HL-60 (cell line): ENCODE measurements around the gene BCAN.
"Not testable (repeated sequence)": the region's sequence is repeated elsewhere in the genome, so short reads cannot be mapped to it uniquely, and the experiment has no call there.

ENCODE experiments used
- GABPA ChIP-seq: IDR thresholded peaks from 2 replicates; pipeline ENCODE4 v1.6.1; 2012; ENCODE audit warnings: low read depth
- POLR2AphosphoS5 ChIP-seq: IDR thresholded peaks from 2 replicates; pipeline ENCODE4 v1.6.1; 2012; ENCODE audit warnings: low read depth
- SPI1 ChIP-seq: IDR thresholded peaks from 2 replicates; pipeline ENCODE4 v1.6.1; 2012; ENCODE audit warnings: low read depth, mild to moderate bottlenecking, borderline replicate concordance
- TF ChIP-seq, protein P1 (sequence below): IDR thresholded peaks from 2 replicates; pipeline ENCODE4 v1.6.1; 2012; ENCODE audit warnings: low read depth; ENCODE audit not compliant: insufficient replicate concordance
- TF ChIP-seq, protein P2 (sequence below): IDR thresholded peaks from one replicate; pipeline ENCODE4 v1.5.1; 2011; ENCODE audit warnings: low read length, control low read depth, inconsistent platforms; ENCODE audit not compliant: insufficient read depth

DNA sequence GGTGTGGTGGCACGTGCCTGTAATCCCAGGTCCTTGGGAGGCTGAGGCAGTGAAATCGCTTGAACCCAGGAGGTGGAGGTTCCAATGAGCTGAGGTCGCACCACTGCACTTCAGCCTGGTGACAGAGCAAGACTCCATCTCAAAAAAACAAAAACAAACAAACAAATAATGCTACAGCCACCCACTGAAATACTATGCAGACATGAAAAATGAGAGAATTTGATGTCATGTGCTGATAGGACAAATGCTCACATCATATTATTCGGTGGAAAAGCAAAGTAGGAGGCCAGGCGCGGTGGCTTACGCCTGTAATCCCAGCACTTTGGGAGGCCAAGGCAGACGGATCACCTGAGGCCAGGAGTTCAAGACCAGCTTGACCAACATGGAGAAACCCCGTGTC, 31.8 kb upstream of the BCAN start:
- TF ChIP-seq, protein P1, sequence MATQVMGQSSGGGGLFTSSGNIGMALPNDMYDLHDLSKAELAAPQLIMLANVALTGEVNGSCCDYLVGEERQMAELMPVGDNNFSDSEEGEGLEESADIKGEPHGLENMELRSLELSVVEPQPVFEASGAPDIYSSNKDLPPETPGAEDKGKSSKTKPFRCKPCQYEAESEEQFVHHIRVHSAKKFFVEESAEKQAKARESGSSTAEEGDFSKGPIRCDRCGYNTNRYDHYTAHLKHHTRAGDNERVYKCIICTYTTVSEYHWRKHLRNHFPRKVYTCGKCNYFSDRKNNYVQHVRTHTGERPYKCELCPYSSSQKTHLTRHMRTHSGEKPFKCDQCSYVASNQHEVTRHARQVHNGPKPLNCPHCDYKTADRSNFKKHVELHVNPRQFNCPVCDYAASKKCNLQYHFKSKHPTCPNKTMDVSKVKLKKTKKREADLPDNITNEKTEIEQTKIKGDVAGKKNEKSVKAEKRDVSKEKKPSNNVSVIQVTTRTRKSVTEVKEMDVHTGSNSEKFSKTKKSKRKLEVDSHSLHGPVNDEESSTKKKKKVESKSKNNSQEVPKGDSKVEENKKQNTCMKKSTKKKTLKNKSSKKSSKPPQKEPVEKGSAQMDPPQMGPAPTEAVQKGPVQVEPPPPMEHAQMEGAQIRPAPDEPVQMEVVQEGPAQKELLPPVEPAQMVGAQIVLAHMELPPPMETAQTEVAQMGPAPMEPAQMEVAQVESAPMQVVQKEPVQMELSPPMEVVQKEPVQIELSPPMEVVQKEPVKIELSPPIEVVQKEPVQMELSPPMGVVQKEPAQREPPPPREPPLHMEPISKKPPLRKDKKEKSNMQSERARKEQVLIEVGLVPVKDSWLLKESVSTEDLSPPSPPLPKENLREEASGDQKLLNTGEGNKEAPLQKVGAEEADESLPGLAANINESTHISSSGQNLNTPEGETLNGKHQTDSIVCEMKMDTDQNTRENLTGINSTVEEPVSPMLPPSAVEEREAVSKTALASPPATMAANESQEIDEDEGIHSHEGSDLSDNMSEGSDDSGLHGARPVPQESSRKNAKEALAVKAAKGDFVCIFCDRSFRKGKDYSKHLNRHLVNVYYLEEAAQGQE = not testable (repeated sequence)
- TF ChIP-seq, protein P2, sequence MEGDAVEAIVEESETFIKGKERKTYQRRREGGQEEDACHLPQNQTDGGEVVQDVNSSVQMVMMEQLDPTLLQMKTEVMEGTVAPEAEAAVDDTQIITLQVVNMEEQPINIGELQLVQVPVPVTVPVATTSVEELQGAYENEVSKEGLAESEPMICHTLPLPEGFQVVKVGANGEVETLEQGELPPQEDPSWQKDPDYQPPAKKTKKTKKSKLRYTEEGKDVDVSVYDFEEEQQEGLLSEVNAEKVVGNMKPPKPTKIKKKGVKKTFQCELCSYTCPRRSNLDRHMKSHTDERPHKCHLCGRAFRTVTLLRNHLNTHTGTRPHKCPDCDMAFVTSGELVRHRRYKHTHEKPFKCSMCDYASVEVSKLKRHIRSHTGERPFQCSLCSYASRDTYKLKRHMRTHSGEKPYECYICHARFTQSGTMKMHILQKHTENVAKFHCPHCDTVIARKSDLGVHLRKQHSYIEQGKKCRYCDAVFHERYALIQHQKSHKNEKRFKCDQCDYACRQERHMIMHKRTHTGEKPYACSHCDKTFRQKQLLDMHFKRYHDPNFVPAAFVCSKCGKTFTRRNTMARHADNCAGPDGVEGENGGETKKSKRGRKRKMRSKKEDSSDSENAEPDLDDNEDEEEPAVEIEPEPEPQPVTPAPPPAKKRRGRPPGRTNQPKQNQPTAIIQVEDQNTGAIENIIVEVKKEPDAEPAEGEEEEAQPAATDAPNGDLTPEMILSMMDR = not testable (repeated sequence)
- not testable (repeated sequence) for TF ChIP-seq SPI1, POLR2AphosphoS5, GABPA
